Uterus (tissue), 4 donors: ENCODE results near the gene RAD51D. TPM values are rescaled to one million over a fixed set of nuclear protein-coding genes. Genes with fewer than 3 reads are reported as not detected.
A peak's percentile ranks its signal among the peaks of the same experiment; 100 is the strongest.

ENCODE experiments used
- DNase-seq, 2 donors: peaks; one replicate each; pipeline ENCODE4 v3.0.0-alpha.2; 2019 to 2020
- H3K27ac ChIP-seq, 2 donors: fragments of 200-600 bp; sonication (generic); 1 replicate in 1 of 2; 2 replicates in 1 of 2; pipeline ENCODE4 v1.5.1; 2016 to 2018
- H3K27me3 ChIP-seq, 2 donors: fragments of 200-600 bp; sonication (generic); one replicate each; pipeline ENCODE4 v1.5.1; 2018 to 2019; ENCODE audit warnings: control low read depth in 1 of 2
- H3K36me3 ChIP-seq, 2 donors: fragments of 200-600 bp; sonication (generic); one replicate each; pipeline ENCODE4 v1.5.1; 2019; ENCODE audit warnings: control low read depth in 1 of 2
- H3K4me1 ChIP-seq, 2 donors: fragments of 200-600 bp; sonication (generic); one replicate each; pipeline ENCODE4 v1.5.1; 2018 to 2019; ENCODE audit warnings: control low read depth in 1 of 2
- H3K4me3 ChIP-seq, 2 donors: fragments of 200-600 bp; sonication (generic); 1 replicate in 1 of 2; 2 replicates in 1 of 2; pipeline ENCODE4 v1.5.1; 2018 to 2019; ENCODE audit warnings: mild to moderate bottlenecking in 1 of 2
- H3K9me3 ChIP-seq, 2 donors: fragments of 200-600 bp; sonication (generic); one replicate each; pipeline ENCODE4 v1.5.1; 2019; ENCODE audit warnings: control low read depth in 1 of 2
- POLR2A ChIP-seq, 2 donors: fragments of 450-650 bp; IDR thresholded peaks; one replicate each; pipeline ENCODE4 v1.6.1; 2016; ENCODE audit warnings: antibody characterized with exemption in 2 of 2, mild to moderate bottlenecking in 1 of 2, moderate library complexity in 1 of 2
- intact Hi-C: fragments of 100-400 bp; cut with DNase I; formaldehyde crosslinking; loops from one replicate; pipeline ENCODE4 v1.15.1; 2023; ENCODE audit warnings: low total_unique reads
- total RNA-seq, 4 donors: library from RNA; depleted of rRNA in 3 of 4; stranded (reverse); fragments of >200 nt in 3 of 4; gene quantifications; one replicate each; pipeline versions ENCODE4 v1.1.0 to v1.2.4, GENCODE V29; 2014 to 2023
- TF ChIP-seq, protein P1 (sequence below), 4 experiments: fragments of 200-600 bp in 2 of 4; fragments of 450-650 bp in 2 of 4; sonication (generic) in 2 of 4; IDR thresholded peaks; one replicate each; pipeline ENCODE4 v1.5.1; 2016 to 2019; ENCODE audit warnings: antibody characterized with exemption in 4 of 4, mild to moderate bottlenecking in 2 of 4, moderate library complexity in 1 of 4
- donor health status: DM: yes; HTN: yes; CAD: no.

The RAD51D gene
- total RNA-seq, 4 donors from 2014 or later, result 0.29 to 17.4 (median 7.6) TPM

- intact Hi-C loops, result no loop called here
- H3K9me3 ChIP-seq, result no peaks in the 10 kb centered on the region
These were observed 28.5 kb upstream of the RAD51D start for GRCh38 chr17:35148144-35148543.

DNA sequence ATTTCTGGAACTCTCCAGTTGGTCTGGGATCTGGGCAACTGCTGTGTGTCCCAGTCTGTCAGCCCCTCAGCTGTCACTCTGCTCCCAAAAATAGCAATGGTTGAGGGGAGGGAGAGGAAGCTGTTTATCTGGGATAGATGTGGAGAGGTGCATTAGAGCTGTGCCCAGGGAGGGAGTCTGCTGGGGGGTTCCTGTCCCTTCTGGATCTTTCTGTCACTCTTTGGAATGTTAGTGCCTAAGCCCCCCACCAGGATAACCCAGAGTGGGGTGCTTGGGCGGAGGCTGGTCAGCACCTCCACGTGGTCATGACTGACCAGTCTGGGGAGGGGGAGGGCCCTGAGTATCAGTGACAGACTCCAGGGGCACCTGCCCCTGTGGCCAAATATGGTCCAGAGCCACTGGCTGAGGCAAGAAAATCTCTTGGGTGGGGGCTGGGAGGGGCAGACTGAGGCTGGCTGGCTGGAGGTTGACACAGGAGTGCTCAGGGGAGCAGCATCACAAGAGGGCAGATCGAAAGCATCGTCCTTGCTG is 27.8 kb upstream of the RAD51D start, which contains the start of gene UNC45B:
Gene UNC45B, plus strand, starts transcription at position 443 of the 531 bp plus-strand sequence. CDS start 447 bp downstream, outside the sequence.
- TF ChIP-seq POLR2A (IDR thresholded peaks at IDR 0.05), result no peak
- TF ChIP-seq, protein P1, sequence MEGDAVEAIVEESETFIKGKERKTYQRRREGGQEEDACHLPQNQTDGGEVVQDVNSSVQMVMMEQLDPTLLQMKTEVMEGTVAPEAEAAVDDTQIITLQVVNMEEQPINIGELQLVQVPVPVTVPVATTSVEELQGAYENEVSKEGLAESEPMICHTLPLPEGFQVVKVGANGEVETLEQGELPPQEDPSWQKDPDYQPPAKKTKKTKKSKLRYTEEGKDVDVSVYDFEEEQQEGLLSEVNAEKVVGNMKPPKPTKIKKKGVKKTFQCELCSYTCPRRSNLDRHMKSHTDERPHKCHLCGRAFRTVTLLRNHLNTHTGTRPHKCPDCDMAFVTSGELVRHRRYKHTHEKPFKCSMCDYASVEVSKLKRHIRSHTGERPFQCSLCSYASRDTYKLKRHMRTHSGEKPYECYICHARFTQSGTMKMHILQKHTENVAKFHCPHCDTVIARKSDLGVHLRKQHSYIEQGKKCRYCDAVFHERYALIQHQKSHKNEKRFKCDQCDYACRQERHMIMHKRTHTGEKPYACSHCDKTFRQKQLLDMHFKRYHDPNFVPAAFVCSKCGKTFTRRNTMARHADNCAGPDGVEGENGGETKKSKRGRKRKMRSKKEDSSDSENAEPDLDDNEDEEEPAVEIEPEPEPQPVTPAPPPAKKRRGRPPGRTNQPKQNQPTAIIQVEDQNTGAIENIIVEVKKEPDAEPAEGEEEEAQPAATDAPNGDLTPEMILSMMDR (IDR thresholded peaks at IDR 0.05), result no peak
- Histone ChIP-seq H3K27me3 (no peaks in the 10 kb centered on the region), H3K9me3 (no peaks in the 10 kb centered on the region), H3K36me3 (no peaks in the 10 kb centered on the region), H3K4me1 (no peaks in the 10 kb centered on the region), H3K4me3 (no peak within 1 kb of the TSS), H3K27ac (no peak within 1 kb of the TSS)
- intact Hi-C loops, result no loop called here
- no peak for DNase-seq

More at GRCh38 chr17:35148144-35148543, 28.5 kb upstream of the RAD51D start:
- no peak overlapping the region for H3K27ac ChIP-seq
- no peak for TF ChIP-seq POLR2A (IDR thresholded peaks at IDR 0.05)
- TF ChIP-seq, protein P1 (IDR thresholded peaks at IDR 0.05), result no peak
- no peak overlapping the region for H3K4me3 ChIP-seq
- no peaks in the 10 kb centered on the region for H3K4me1 ChIP-seq
- no peaks in the 10 kb centered on the region for H3K27me3 ChIP-seq
- no peak for DNase-seq
- H3K36me3 ChIP-seq, result no peaks in the 10 kb centered on the region

DNA sequence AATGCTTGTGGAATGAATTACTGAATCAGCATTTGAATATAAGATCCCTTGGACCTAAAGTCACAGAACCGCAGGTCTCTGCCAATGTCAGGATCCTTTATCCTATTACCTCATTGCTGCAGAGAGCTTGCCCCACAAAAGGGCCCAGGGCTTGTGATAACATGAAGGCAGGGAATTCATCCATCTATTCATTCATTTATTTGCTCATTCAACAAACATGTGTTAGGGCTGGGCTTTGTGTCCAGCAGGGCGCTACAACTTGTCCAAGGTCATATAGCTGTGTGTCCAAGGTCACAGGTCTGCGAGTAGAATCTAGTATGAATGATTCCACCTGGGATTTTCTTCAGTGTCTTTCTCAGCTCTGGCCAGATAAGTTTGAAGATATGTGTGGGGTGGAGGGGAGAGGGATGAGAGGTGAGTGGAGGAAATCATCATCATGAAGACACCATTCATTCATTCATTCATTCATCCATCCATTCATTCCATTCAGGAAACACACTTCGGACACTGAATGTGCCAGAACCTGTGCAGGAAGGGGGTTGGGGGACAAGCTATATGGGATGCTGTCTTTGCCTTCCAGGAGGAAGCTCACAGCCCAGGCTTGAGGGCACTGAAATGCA is 26.7 kb upstream of the RAD51D start:
- Histone ChIP-seq H3K9me3 (no peaks in the 10 kb centered on the region), H3K4me3 (no peak overlapping the region), H3K27ac (no peak overlapping the region), H3K36me3 (no peaks in the 10 kb centered on the region), H3K27me3 (no peaks in the 10 kb centered on the region), H3K4me1 (no peaks in the 10 kb centered on the region)
- intact Hi-C loops, result no loop called here
- TF ChIP-seq, protein P1 (IDR thresholded peaks at IDR 0.05), result no peak
- TF ChIP-seq POLR2A (IDR thresholded peaks at IDR 0.05), result no peak
- no peak for DNase-seq

DNA sequence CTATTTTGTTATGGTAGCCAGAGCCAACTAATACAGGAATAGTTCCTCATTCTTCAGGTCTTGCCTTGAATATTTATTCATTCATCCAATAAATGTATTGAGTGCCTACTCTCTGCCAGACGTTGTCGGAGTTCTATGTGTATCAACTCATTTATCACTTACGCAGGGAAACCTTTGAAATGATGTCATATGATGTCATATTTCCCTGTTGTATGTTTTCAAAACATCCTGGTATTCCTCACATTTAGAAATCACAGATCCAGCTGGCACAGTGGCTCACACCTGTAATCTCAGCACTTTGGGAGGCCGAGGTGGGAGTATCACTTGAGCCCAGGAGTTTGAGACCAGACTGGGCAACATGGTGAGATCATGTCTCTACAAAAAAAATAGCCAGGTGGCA is 25.2 kb upstream of the RAD51D start:
- Histone ChIP-seq H3K36me3 (no peaks in the 10 kb centered on the region), H3K4me3 (no peak overlapping the region), H3K4me1 (no peaks in the 10 kb centered on the region), H3K27ac (no peak overlapping the region), H3K9me3 (no peaks in the 10 kb centered on the region), H3K27me3 (no peaks in the 10 kb centered on the region)
- TF ChIP-seq POLR2A (IDR thresholded peaks at IDR 0.05), result no peak
- TF ChIP-seq, protein P1 (IDR thresholded peaks at IDR 0.05), result no peak
- intact Hi-C loops, result no loop called here
- no peak for DNase-seq

- no peaks in the 10 kb centered on the region for H3K27me3 ChIP-seq
- H3K27ac ChIP-seq, result no peak overlapping the region
- intact Hi-C loops, result no loop called here
- no peaks in the 10 kb centered on the region for H3K36me3 ChIP-seq
- peak overlapping the region; percentile 76 to 92 for H3K4me3 ChIP-seq
- TF ChIP-seq POLR2A (IDR thresholded peaks at IDR 0.05), result no peak
- TF ChIP-seq, protein P1 (IDR thresholded peaks at IDR 0.05), result no peak
- DNase-seq, result no peak
- no peaks in the 10 kb centered on the region for H3K9me3 ChIP-seq
- no peaks in the 10 kb centered on the region for H3K4me1 ChIP-seq
These were observed 22.8 kb upstream of the RAD51D start for GRCh38 chr17:35142467-35142796.
